Left hindlimb (tissue), 1 donor: Measurements from ENCODE around the gene ZNF554.
"Not testable (repeated sequence)": the region's sequence is repeated elsewhere in the genome, so short reads cannot be mapped to it uniquely, and the experiment has no call there.

ENCODE experiments used
- DNase-seq: peaks from one replicate; pipeline ENCODE4 v3.0.0-alpha.2; 2018

ZNF554 gene

GRCh38 chr19:2791440-2791839 is 28.2 kb upstream of the ZNF554 start:
- no peak for DNase-seq

GRCh38 chr19:2791876-2792275 is 27.8 kb upstream of the ZNF554 start:
- no peak for DNase-seq

- DNase-seq: not testable (repeated sequence)
These were observed 27.0 kb upstream of the ZNF554 start for GRCh38 chr19:2792666-2793065.

DNA sequence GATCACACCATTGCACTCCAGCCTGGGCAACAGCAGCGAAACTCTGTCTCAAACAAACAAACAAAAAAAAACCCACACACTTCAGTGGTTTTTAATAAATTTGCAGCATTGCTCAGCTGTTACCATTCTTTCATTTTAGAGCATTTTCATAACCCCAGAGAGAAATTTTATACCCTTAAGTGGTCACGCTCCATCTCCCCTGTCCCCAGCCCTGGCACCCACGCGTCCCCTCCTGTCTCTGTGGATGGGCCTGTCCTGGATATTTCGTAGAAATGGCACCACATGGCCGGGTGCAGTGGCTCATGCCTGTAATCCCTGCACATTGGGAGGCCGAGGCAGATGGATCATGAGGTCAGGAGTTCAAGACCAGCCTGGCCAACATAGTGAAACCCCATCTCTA is 26.5 kb upstream of the ZNF554 start:
- DNase-seq: no peak

DNA sequence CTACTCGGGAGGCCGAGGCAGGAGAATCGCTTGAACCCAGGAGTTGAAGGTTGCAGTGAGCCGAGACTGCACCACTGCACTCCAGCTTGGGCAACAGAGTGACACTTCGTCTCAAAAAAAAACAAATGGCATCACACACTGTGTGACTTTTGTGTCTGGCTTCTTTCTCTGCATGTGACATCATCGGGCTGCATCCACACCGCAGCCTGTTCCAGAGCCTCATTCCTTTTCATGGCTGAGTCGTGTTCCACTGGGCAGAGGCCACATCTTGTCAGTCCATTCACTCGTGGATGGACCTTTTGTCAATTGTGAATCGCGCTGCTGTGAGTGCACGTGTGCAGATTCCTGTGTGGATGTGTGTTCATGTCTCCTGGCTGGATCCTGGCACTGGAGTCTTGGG is 26.1 kb upstream of the ZNF554 start:
- DNase-seq: no peak

- no peak for DNase-seq
These were observed 23.6 kb upstream of the ZNF554 start for GRCh38 chr19:2795827-2796658.

GRCh38 chr19:2796659-2797266 is 22.9 kb upstream of the ZNF554 start:
- no peak for DNase-seq

DNA sequence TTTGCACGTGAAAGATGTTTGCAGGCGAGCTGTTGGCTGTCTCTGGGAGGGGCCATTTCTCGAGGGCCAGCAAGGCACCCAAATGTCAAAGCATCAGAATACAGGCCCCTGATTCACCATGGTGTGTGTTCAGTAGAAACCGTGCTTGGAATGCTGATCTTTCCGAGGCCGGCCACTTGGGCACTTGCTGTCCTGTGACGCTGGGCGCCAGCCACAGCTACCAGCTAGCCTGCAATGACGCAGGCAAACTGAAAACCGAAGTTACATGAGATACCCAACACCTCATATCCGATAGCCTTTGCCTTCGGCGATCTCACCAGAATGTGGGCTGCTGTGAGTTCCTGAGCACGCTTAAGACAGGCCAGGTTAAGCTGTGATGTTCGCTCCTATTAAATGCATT is 22.4 kb upstream of the ZNF554 start:
- no peak for DNase-seq

DNA sequence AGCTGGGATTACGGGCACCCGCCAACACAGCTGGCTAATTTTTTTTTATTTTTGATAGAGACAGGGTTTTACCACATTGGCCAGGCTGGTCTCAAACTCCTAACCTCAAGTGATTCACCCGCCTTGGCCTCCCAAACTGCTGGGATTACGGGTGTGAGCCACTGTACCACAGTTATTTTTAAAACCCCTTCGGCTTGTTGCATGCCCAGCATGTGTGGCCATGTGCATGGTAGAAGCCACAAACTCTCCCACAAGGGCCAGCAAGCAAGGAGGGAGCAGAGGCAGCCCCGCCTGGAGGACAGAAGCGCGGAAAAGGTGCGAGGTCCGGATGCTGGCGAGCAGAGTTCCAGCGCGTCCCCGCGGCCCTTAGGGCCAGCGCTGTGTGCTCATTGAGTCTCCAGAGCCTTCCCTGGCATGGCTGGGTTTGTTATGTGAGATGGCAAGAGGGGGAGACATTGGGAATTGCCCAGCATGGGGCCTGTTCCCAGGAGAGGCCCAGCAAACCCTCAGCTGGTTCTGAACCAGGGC is 21.4 kb upstream of the ZNF554 start:
- DNase-seq: no peak

DNA sequence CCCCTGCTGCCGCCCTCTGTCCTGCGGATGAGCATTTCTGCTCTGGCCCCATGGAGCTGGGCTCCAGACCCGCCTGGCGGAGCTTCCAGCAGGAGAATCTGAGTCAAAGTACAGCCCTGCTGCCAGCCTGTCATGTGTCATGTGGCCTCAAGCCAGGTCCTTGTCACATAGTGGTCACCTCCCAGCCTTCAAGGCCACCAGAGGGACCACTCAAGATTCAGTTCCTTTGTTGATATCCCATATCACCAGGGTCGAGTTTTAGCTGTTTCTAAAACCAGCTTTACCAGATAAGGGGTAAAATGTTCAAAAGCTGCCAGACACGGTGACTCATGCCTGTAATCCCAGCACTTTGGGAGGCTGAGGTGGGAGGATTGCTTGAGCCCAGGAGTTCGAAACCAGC is 20.9 kb upstream of the ZNF554 start:
- DNase-seq: no peak

- no peak for DNase-seq
These were observed 20.2 kb upstream of the ZNF554 start for GRCh38 chr19:2799273-2800020.

- DNase-seq: no peak
These were observed 19.2 kb upstream of the ZNF554 start for GRCh38 chr19:2800506-2800905.

GRCh38 chr19:2802826-2803225 is 16.8 kb upstream of the ZNF554 start:
- DNase-seq: no peak

GRCh38 chr19:2803486-2804155 is 16.0 kb upstream of the ZNF554 start:
- no peak for DNase-seq

DNA sequence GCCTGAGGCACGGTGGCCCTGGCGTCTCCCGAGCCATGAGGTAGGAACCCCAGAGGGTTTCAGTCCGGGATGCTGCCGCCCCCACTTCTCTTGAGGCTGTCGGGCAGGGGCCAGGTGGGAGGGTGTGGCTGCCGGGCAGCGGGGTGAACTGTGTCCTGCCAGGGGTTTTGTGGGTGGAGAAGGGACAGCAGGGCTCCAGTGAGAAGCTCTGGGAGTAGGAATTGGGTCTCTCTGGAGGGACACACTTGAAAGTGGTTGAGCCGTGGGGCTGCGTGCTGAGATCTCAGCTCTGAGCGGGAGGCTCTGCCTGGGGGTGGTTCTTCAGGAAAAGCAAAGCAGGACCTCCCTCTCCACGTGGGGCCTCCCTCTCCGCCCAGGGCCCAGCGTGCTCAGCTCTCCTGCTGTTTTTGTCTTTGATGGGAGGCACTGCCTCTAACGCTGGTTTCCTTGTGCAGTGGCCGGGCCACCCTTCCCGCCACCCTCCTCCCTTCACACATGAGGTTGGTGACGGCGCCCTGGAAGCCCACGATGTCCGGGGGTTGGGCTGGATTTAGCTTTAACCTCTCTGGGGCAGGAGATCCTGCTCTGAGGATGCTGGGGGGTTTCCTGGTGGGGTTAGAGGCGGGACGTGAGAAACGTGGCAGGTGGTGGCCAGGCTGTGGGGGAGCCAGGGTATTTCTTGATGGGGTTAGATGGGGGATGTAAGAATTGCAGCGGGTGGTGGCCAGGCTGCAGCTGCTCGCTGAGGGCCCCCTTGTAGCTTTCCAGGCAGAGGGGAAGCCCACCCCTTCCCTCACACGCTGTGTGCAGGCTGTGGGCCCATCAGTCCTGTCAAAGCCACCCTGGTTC is 15.3 kb upstream of the ZNF554 start:
- DNase-seq: no peak

- DNase-seq: no peak
These were observed 14.3 kb upstream of the ZNF554 start for GRCh38 chr19:2805261-2805900.

- DNase-seq: no peak
These were observed 13.5 kb upstream of the ZNF554 start for GRCh38 chr19:2805991-2806649.

DNA sequence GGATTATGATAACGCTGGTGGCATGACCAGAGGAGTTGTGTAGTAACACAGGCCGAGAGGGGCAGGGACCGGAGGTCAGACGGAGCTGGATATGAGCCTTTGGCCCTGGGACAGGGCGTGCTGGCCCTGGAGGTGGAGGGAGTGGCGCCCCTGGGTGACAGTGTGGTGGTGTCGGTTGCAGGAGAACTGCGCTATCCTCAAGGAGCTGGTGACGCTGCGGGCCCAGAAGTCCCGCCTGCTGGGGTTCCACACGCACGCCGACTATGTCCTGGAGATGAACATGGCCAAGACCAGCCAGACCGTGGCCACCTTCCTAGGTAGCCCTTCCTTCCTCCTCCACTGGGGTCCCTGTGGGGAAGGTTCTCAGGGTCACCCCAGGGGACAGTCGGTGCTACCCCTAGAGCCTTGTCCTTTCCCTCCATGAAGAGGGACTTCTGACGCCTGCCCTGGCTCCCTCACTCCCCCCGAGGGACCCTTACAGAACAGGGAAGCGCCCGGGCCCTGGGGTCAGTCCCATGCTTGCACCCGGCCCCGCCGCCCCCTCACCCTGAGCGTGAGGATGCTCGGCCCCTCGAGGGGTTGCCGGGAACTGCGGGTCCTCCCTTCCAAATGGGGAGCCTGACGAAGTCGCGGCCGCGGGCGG is 12.8 kb upstream of the ZNF554 start:
- DNase-seq: no peak

GRCh38 chr19:2807379-2808128 is 12.1 kb upstream of the ZNF554 start:
- no peak for DNase-seq
